ENCODE data around the gene OPN5.

The OPN5 gene

DNA sequence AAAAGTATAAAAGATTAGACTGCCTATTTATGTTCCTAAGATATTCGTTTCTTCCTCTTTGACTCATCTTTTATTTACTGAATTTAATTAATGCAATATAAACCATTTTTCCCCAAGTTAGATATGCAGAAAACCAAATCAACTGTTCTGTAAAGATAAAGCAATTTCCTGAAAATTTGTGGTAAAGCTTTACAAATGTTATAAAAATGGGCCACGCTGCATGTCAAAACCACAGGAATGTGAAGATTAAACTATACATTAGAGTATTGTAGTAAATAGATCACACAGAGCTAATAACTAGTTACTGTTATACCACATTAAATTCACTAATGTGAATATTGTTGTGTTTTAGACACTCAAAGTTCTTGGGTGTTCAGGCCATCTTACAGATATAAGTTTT, 83.4 kb downstream of the OPN5 start:
- DNase-seq: no peak

DNA sequence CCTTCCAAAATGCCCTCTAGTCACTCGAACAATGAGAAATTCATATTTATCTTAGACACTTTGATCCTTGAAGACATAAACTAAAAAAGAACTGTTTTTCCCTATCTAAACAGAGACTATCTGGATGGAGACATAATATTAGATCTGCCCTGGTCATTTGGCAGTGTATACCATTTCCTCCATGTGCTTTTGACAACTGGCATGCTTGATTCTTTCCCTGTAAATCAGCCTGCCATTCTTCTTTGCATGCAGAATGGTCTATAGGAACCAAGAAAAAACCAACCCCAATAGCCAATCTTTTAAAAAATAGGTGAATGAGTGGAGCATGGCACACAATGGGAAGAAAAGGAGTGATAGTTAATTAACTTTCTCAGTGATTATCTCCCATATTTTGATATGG, 93.8 kb downstream of the OPN5 start:
- DNase-seq: no peak
